GM21367 (cell line): ENCODE data around the gene OSBPL3.

Source experiments
- ATAC-seq: cut with Tn5 transposase; IDR thresholded peaks from one replicate; pipeline ENCODE4 v1.9.1; 2021; ENCODE audit not compliant: unreplicated experiment

Gene OSBPL3

GRCh38 chr7:24835643-24836042 lies 144.3 kb downstream of the OSBPL3 start:
- no peak for ATAC-seq

GRCh38 chr7:24834128-24834798 lies 145.7 kb downstream of the OSBPL3 start:
- peak; percentile 29 for ATAC-seq

GRCh38 chr7:24833549-24833948 lies 146.4 kb downstream of the OSBPL3 start:
- no peak for ATAC-seq

- ATAC-seq, result no peak
Measured at GRCh38 chr7:24831240-24831639, 148.7 kb downstream of the OSBPL3 start.

DNA sequence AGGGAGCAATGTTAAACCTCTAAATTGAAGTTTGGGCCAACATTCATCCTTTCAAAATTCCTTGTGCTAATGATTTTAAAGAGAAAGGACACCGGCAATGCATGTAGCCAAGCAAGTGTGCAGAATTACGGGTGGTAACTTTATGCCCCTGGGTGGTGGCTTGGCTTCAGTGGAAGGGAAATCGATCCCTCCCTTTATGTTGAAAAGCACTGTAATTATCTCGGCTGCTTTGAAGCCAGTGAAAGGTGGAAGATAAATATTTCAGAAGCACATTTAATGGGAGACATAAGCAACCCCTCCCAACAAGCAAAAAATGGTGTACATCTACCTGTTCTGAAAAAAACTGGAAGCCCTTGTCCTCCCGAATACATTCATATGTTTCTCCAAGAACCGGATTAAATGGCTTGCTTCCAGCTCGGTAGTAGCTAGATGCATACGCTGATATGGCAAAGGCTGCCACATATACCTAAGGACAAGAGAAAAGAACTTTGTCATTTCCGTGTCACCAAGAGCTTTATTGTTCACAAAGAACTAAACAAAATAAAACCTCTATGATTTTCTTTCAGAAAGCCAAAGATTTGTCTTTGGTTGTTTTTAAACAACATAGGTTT lies 149.4 kb downstream of the OSBPL3 start:
- no peak for ATAC-seq

- no peak for ATAC-seq
Measured at GRCh38 chr7:24829787-24830186, 150.2 kb downstream of the OSBPL3 start.

GRCh38 chr7:24828891-24829661 lies 150.9 kb downstream of the OSBPL3 start:
- no peak for ATAC-seq

DNA sequence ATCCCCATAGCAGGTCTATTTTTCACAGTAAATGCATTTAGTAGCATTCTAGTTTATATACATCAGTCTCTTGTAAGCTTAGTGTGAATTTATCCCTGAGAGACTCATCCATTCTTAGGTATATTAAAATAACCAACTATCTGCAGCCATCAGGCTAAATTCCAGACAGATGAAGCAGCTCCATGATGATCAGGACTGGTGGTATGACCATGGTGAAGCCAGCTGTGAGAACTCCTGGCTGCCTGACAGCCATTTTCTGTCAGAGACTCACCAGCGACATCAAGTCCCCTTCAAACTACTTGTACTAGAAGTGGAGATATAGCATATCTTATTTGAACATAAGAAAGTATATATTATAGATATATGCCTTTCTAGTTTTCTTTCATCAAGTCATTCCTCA lies 152.4 kb downstream of the OSBPL3 start:
- no peak for ATAC-seq

- no peak for ATAC-seq
Measured at GRCh38 chr7:24827027-24827426, 153.0 kb downstream of the OSBPL3 start.

DNA sequence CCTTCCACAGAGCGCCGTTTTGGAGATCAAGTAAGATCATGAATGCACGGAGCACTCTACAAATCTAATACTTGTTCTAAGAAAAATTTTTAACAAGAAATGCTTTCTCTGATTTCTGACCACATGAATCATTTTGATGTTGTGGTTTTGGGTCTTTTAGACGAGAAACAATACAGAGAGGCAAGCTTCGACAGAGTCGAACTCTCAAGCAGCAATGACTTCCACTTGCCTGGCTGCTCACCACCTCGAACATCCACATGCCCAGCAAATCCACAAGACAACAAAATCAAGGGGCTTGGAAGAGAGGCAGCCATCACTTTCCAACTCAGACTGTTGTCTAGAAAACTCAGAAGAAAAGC lies 153.3 kb downstream of the OSBPL3 start:
- ATAC-seq, result no peak

GRCh38 chr7:24825931-24826661 lies 153.9 kb downstream of the OSBPL3 start:
- no peak for ATAC-seq

- no peak for ATAC-seq
Measured at GRCh38 chr7:24825381-24825794, 154.6 kb downstream of the OSBPL3 start.

DNA sequence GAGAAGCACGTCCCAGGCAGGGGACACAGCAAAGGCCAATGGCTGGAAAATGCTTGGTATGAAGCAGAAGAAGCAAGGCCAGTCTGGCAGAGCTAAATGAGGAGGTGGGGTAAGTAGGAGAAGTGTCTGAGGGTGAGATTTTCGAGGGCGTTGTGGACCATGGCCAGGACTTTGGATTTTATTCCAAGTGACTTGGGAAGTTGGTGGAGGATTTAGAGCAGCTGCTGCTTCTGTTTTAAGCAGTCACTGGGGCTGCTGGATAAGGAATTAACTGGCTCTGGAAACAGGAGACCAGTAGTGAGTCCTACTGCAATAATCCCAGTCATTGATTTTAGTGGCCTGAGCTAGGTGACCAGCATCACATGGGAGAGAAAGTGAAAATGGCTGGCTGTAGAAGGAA lies 155.1 kb downstream of the OSBPL3 start:
- ATAC-seq, result no peak

DNA sequence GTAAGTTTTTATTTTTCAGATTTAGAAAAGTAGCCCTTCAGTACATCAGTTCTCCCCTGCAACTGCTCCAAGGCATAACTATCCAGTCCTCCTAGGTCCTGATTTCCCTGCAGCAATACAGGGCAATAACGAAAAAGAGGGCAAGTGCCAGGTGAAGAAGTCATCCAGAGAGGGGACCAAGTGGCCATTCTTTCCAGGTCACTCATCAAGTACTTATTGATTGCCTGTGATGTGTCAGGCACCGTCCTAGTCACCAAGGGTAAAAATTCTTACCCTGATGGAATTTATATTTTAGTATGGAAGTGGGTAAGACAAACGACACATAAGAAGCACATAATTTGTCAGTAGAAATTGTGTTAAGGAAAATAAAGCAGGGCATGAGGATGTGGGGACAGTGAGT lies 155.6 kb downstream of the OSBPL3 start:
- no peak for ATAC-seq

DNA sequence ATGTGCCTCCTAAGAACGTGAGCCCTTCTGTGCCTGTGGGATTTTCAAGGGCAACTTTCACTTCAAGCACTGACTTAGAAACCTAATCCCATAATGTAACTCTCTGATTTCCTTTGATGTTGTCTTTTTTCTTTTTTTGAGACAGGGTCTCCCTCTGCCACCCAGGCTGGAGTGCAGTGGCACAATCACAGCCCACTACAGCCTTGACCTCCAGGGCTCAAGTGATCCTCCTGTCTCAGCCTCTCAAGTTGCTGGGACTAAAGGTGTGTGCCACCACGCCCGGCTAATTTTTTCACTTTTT lies 158.3 kb downstream of the OSBPL3 start:
- ATAC-seq, result no peak

DNA sequence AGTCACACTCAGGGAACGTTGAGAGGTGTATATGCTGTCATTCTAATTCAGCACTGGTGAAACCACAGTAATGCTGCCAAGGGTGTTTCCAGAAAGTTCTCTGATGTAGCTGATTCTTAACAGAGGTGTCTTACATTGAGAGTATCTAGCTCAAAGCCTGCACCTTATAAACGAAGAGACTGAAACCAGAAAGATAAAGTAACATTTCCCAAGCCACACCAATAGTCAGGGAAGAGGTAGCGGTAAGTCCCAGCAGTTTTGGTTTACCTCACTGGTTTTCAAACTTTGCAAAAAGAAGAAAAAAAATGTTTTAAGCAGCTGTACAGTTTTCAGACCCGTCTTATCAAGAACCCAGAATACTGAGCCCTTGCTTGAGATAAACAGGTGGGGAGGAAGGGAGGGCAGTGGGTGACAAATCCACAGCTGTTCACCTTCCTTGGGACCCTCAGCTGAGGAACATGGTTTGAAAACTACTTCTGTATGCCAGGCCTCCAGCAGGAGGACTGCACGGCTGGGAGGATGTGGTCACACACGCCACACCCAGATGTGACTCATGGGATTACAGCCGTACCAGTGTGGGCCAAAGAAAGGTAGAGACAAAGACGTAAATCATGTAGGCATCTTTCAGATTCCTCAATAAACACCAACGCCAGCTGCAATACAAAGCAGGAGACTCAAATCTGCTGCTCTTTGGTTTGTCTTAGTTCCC lies 158.8 kb downstream of the OSBPL3 start:
- ATAC-seq, result peak; percentile 82

GRCh38 chr7:24820730-24821044 lies 159.3 kb downstream of the OSBPL3 start:
- ATAC-seq, result no peak

- ATAC-seq, result peak; percentile 49
Measured at GRCh38 chr7:24819916-24820689, 159.9 kb downstream of the OSBPL3 start.

GRCh38 chr7:24817339-24817738 lies 162.6 kb downstream of the OSBPL3 start:
- ATAC-seq, result no peak

GRCh38 chr7:24816868-24817267 lies 163.1 kb downstream of the OSBPL3 start:
- ATAC-seq, result no peak
